Lung (tissue), 16 donors: ENCODE data around the gene EFNA1. TPM values are rescaled to one million over a fixed set of nuclear protein-coding genes. Genes with fewer than 3 reads are reported as not detected.
A peak's percentile ranks its signal among the peaks of the same experiment; 100 is the strongest.

Source experiments
- ATAC-seq: fragments of 200-7000 bp; cut with Tn5 transposase; one replicate; pipeline ENCODE4 v1.9.1; 2020; ENCODE audit warnings: moderate number of reproducible peaks; ENCODE audit not compliant: insufficient read depth, low FRiP score
- DNase-seq, 3 donors: peaks; one replicate each; pipeline ENCODE4 v3.0.0-alpha.2; 2013 to 2017
- H3K27ac ChIP-seq, 2 donors: one replicate each; pipeline ENCODE4 v1.5.1; 2013; ENCODE audit warnings: mild to moderate bottlenecking in 2 of 2, moderate library complexity in 2 of 2, control low read depth in 1 of 2, inconsistent platforms in 1 of 2, low read depth in 1 of 2, low read length in 1 of 2
- H3K27me3 ChIP-seq, 3 donors: one replicate each; pipeline ENCODE4 v1.5.1; 2013; ENCODE audit warnings: low read length in 2 of 3; ENCODE audit not compliant: control insufficient read depth in 3 of 3, insufficient read depth in 3 of 3
- H3K36me3 ChIP-seq, 4 donors: one replicate each; pipeline ENCODE4 v1.5.1; 2013; ENCODE audit warnings: low read length in 4 of 4, mild to moderate bottlenecking in 1 of 4, moderate library complexity in 1 of 4; ENCODE audit not compliant: control insufficient read depth in 4 of 4, insufficient read depth in 4 of 4
- H3K4me1 ChIP-seq, 5 donors: one replicate each; pipeline ENCODE4 v1.5.1; 2013; ENCODE audit warnings: low read length in 5 of 5, mild to moderate bottlenecking in 2 of 5, moderate library complexity in 1 of 5; ENCODE audit not compliant: control insufficient read depth in 5 of 5, insufficient read depth in 5 of 5
- H3K4me3 ChIP-seq: one replicate; pipeline ENCODE4 v1.5.1; 2013; ENCODE audit warnings: mild to moderate bottlenecking, control low read depth, moderate library complexity
- H3K9ac ChIP-seq, 2 donors: one replicate each; pipeline ENCODE4 v1.5.1; 2013; ENCODE audit warnings: low read length in 2 of 2, control low read depth in 1 of 2; ENCODE audit not compliant: insufficient read depth in 1 of 2
- H3K9me3 ChIP-seq, 4 donors: one replicate each; pipeline ENCODE4 v1.5.1; 2013; ENCODE audit warnings: low read length in 3 of 4, mild to moderate bottlenecking in 1 of 4, moderate library complexity in 1 of 4; ENCODE audit not compliant: control insufficient read depth in 4 of 4, insufficient read depth in 3 of 4
- WGBS, 2 donors: extraction: QIAGEN DNeasy Blood & Tissue Kit; methylation state at CpG; one replicate each; pipeline ENCODE4 v1.1.7; 2013; 5-methylcytosine and 5-hydroxymethylcytosine counted together
- long read RNA-seq, 5 donors: transcript quantifications; one replicate each; lab custom pipeline, GENCODE V29; 2026
- polyA plus RNA-seq, 2 donors: library from polyadenylated mRNA; stranded (reverse); fragments of 200-250 nt; gene quantifications; one replicate each; pipeline ENCODE4 v1.2.1, GENCODE V29; 2013
- total RNA-seq, 2 donors: library from RNA; depleted of rRNA in 1 of 2; stranded (reverse); fragments of >200 nt in 1 of 2; gene quantifications; one replicate each; pipeline ENCODE4 v1.2.1, GENCODE V29; 2014 to 2021
- TF ChIP-seq, protein P1 (sequence below): IDR thresholded peaks from 2 replicates; pipeline ENCODE4 v1.5.1; 2012; ENCODE audit warnings: mild to moderate bottlenecking; ENCODE audit errors: control extremely low read depth, extremely low read depth
- donor health status: control.
- donor health status: control.
- donor health status: Bipolar disorder and iron deficiency.
- donor health status: healthy.
- donor health status: DM: yes; HTN: yes; CAD: no.

Gene EFNA1, protein sequence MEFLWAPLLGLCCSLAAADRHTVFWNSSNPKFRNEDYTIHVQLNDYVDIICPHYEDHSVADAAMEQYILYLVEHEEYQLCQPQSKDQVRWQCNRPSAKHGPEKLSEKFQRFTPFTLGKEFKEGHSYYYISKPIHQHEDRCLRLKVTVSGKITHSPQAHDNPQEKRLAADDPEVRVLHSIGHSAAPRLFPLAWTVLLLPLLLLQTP
- 100 to 1,000 TPM; 111 to 202 TPM for total RNA-seq
- 100 to 1,000 TPM; 149 to 187 TPM for polyA plus RNA-seq
- long read RNA-seq, donor 1, transcript EFNA1-201 (4 exons, 1,444 nt), result minor isoform, 5 of 87 reads
- long read RNA-seq, donor 1, transcript EFNA1-202 (5 exons, 1,926 nt), result major isoform, 33 of 87 reads
- long read RNA-seq, donor 1, partial matches to known transcripts, result 38 of 87 reads
- long read RNA-seq, donor 1, other reads (novel, unspliced or antisense), result 7 of 87 reads
- long read RNA-seq, donor 2, transcript EFNA1-202 (5 exons, 1,926 nt), result major isoform, 24 of 26 reads
- long read RNA-seq, donor 2, partial matches to known transcripts, result 0 of 26 reads
- long read RNA-seq, donor 2, other reads (novel, unspliced or antisense), result 0 of 26 reads
- long read RNA-seq, donor 3, transcript EFNA1-202 (5 exons, 1,926 nt), result major isoform, 31 of 32 reads
- long read RNA-seq, donor 3, partial matches to known transcripts, result 0 of 32 reads
- long read RNA-seq, donor 3, other reads (novel, unspliced or antisense), result 0 of 32 reads
- long read RNA-seq, donor 4, transcript EFNA1-202 (5 exons, 1,926 nt), result major isoform, 10 of 11 reads
- long read RNA-seq, donor 4, partial matches to known transcripts, result 0 of 11 reads
- long read RNA-seq, donor 4, other reads (novel, unspliced or antisense), result 0 of 11 reads
- long read RNA-seq, donor 5, transcript EFNA1-202 (5 exons, 1,926 nt), result major isoform, 38 of 151 reads
- long read RNA-seq, donor 5, transcript EFNA1-201 (4 exons, 1,444 nt), result minor isoform, 5 of 151 reads
- long read RNA-seq, donor 5, transcript EFNA1-205 (4 exons, 719 nt), result minor isoform, 5 of 151 reads
- long read RNA-seq, donor 5, partial matches to known transcripts, result 96 of 151 reads
- long read RNA-seq, donor 5, other reads (novel, unspliced or antisense), result 6 of 151 reads

DNA sequence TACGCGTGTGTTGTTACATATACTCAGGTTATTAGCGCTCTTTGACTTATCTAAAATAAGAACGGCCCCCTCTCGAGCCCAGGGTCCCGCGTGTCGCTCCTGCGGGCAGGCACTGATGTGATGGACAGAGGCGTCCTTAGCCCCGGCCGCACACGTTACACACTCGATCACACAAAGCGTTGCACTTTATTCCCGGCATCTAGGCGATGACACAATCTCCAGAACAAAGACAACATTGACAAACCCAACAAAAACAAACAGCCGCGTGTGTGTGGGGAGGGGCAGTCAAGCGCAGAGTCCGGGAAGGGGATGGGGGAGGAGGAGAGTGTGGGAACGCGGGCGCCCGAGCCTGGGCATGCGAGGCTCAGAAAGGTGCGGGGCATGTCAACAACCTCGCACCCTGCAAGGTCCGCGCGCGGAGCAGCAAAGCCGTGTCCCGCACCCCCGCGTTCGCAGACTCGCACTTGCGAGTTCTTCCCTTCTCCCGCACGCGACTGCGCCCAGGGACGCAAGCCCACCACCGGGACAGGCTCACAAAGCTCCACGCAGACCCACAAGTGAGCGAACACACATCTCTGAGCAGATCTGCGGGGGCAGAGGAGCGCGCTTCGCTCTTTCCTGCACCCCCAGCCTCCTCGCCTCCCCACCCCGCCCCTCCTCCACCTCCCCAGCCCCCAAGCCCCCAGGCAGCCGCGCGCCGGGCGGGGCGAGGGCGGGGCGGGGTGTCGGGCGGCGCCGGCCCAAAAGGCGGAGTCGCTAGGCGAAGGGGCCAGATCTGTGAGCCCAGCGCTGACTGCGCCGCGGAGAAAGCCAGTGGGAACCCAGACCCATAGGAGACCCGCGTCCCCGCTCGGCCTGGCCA is at the start of gene EFNA1:
Gene EFNA1 (plus strand): TSS at position 772 of the 862 bp plus-strand sequence. CDS start 102 bp downstream, outside the sequence.
- Histone ChIP-seq H3K9ac (peak within 1 kb of the TSS; percentile 8 to 72), H3K4me3 (peak within 1 kb of the TSS; percentile 67), H3K27ac (peak within 1 kb of the TSS; percentile 93), H3K36me3 (peaks cover 0 to 8% (median 0%) of the 10 kb centered on the region in 4 donors), H3K27me3 (peaks cover 0 to 32% (median 29%) of the 10 kb centered on the region in 3 donors), H3K9me3 (peaks cover 0 to 2% (median 0%) of the 10 kb centered on the region in 4 donors), H3K4me1 (peaks cover 0 to 48% (median 24%) of the 10 kb centered on the region in 5 donors)
- DNase-seq (peak; percentile 64 to 80 (median 76)), ATAC-seq (peak; percentile 63)
- TF ChIP-seq, protein P1, sequence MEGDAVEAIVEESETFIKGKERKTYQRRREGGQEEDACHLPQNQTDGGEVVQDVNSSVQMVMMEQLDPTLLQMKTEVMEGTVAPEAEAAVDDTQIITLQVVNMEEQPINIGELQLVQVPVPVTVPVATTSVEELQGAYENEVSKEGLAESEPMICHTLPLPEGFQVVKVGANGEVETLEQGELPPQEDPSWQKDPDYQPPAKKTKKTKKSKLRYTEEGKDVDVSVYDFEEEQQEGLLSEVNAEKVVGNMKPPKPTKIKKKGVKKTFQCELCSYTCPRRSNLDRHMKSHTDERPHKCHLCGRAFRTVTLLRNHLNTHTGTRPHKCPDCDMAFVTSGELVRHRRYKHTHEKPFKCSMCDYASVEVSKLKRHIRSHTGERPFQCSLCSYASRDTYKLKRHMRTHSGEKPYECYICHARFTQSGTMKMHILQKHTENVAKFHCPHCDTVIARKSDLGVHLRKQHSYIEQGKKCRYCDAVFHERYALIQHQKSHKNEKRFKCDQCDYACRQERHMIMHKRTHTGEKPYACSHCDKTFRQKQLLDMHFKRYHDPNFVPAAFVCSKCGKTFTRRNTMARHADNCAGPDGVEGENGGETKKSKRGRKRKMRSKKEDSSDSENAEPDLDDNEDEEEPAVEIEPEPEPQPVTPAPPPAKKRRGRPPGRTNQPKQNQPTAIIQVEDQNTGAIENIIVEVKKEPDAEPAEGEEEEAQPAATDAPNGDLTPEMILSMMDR, result no peak
- 0 to 1% methylated on average over 73 to 76 of the region's 76 CpGs for WGBS, 2 donors

DNA sequence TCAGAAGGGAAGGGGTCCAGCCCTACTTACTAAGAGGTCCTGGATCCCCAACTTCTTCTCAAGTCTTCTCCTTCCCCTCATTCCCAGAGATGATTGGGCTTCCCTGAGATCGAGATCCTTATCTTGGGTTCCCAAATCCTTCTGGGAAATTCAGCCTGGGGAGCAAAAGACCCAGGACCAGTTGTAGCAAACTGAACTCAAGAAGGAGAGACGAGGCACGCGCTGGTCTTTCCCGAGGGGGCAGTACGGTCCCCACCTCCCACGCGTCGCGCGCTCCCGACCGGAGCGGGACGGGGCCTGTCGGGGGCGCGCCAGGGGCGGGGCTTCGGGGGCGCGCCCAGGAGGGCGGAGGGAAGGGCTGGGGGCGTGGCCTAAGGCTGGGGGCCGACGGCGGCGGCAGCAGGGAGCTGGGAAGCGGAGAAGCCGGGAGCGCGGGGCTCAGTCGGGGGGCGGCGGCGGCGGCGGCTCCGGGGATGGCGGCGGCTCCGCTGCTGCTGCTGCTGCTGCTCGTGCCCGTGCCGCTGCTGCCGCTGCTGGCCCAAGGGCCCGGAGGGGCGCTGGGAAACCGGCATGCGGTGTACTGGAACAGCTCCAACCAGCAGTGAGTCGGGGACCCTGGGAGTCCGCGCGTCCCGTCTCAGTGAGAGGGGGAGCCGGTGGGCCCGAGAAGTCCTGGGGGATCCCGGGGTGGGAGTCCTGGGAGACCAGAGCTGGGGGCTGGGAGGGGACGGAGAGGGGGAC is 49.0 kb upstream of the EFNA1 start, which contains the start of gene EFNA3:
Gene EFNA3 (plus strand): TSS at position 369 of the 741 bp plus-strand sequence. CDS start 105 bp downstream, at position 474.
- WGBS, 2 donors, result 2% methylated on average over 49 to 59 of the region's 59 CpGs
- no peak within 1 kb of the TSS for H3K9ac ChIP-seq

More for the DNA sequence above, 49.0 kb upstream of the EFNA1 start, which contains the start of gene EFNA3:
- H3K4me3 ChIP-seq, result no peak within 1 kb of the TSS
- TF ChIP-seq, protein P1, result no peak
- DNase-seq (peak; percentile 62 to 78 (median 76)), ATAC-seq (peak; percentile 77)
- no peaks in the 10 kb centered on the region for H3K9me3 ChIP-seq
- no peaks in the 10 kb centered on the region for H3K36me3 ChIP-seq
- H3K27ac ChIP-seq, result no peak within 1 kb of the TSS
- peaks cover 0 to 46% (median 15%) of the 10 kb centered on the region in 5 donors for H3K4me1 ChIP-seq
- peaks cover 0 to 39% (median 31%) of the 10 kb centered on the region in 3 donors for H3K27me3 ChIP-seq
